ENCODE data around the gene PAF1.

The PAF1 gene

GRCh38 chr19:39399668-39400050, 8.8 kb upstream of the PAF1 start:
- TF ChIP-seq CSDC2 (CRISPR knock-in tag; IDR thresholded peaks at IDR 0.05) (no peak), ESRRG (CRISPR knock-in tag; IDR thresholded peaks at IDR 0.05) (no peak), GLIS3 (CRISPR knock-in tag; IDR thresholded peaks at IDR 0.05) (no peak), ZNF565 (CRISPR knock-in tag; conservative IDR thresholded peaks at IDR 0.05; ENCODE audit: low read depth) (no peak), ZFP30 (CRISPR knock-in tag; IDR thresholded peaks at IDR 0.05) (no peak), ZFP3 (CRISPR knock-in tag; IDR thresholded peaks at IDR 0.05) (no peak), OSR1 (CRISPR knock-in tag; IDR thresholded peaks at IDR 0.05) (no peak), ISL1 (CRISPR knock-in tag; IDR thresholded peaks at IDR 0.05) (no peak), SNAI2 (CRISPR knock-in tag; IDR thresholded peaks at IDR 0.05) (no peak), RARB (CRISPR knock-in tag; IDR thresholded peaks at IDR 0.05) (no peak), ARNTL (CRISPR knock-in tag; IDR thresholded peaks at IDR 0.05; ENCODE audit: borderline replicate concordance, low read depth) (no peak), POU6F1 (CRISPR knock-in tag; IDR thresholded peaks at IDR 0.05; ENCODE audit: borderline replicate concordance, low read depth) (no peak), TCF4 (CRISPR knock-in tag; IDR thresholded peaks at IDR 0.05; ENCODE audit: borderline replicate concordance) (no peak), PPARA (CRISPR knock-in tag; IDR thresholded peaks at IDR 0.05; ENCODE audit: borderline replicate concordance) (no peak), CSRNP3 (CRISPR knock-in tag; IDR thresholded peaks at IDR 0.05) (no peak), TSHZ2 (CRISPR knock-in tag; IDR thresholded peaks at IDR 0.05) (no peak), ZNF8 (CRISPR knock-in tag; IDR thresholded peaks at IDR 0.05) (no peak), PATZ1 (CRISPR knock-in tag; IDR thresholded peaks at IDR 0.05; ENCODE audit: borderline replicate concordance) (no peak)
- no peak for ATAC-seq

GRCh38 chr19:39398297-39398864, 7.5 kb upstream of the PAF1 start:
- TF ChIP-seq PPARA (CRISPR knock-in tag; IDR thresholded peaks at IDR 0.05; ENCODE audit: borderline replicate concordance): no peak
- TF ChIP-seq OSR1 (CRISPR knock-in tag; IDR thresholded peaks at IDR 0.05): no peak
- TF ChIP-seq GLIS3 (CRISPR knock-in tag; IDR thresholded peaks at IDR 0.05): no peak
- TF ChIP-seq TCF4 (CRISPR knock-in tag; IDR thresholded peaks at IDR 0.05; ENCODE audit: borderline replicate concordance): no peak
- no peak for TF ChIP-seq SNAI2 (CRISPR knock-in tag; IDR thresholded peaks at IDR 0.05)
- TF ChIP-seq RARB (CRISPR knock-in tag; IDR thresholded peaks at IDR 0.05): no peak
- TF ChIP-seq ZNF565 (CRISPR knock-in tag; conservative IDR thresholded peaks at IDR 0.05; ENCODE audit: low read depth): no peak
- no peak for TF ChIP-seq POU6F1 (CRISPR knock-in tag; IDR thresholded peaks at IDR 0.05; ENCODE audit: borderline replicate concordance, low read depth)
- TF ChIP-seq CSDC2 (CRISPR knock-in tag; IDR thresholded peaks at IDR 0.05): no peak
- no peak for TF ChIP-seq PATZ1 (CRISPR knock-in tag; IDR thresholded peaks at IDR 0.05; ENCODE audit: borderline replicate concordance)
- TF ChIP-seq BACH2 (CRISPR knock-in tag; IDR thresholded peaks at IDR 0.05; ENCODE audit: borderline replicate concordance): no peak
- TF ChIP-seq TOX (CRISPR knock-in tag; IDR thresholded peaks at IDR 0.05; ENCODE audit: borderline replicate concordance): no peak
- TF ChIP-seq CSRNP3 (CRISPR knock-in tag; IDR thresholded peaks at IDR 0.05): no peak
- TF ChIP-seq ZFP30 (CRISPR knock-in tag; IDR thresholded peaks at IDR 0.05): no peak
- TF ChIP-seq ISL1 (CRISPR knock-in tag; IDR thresholded peaks at IDR 0.05): no peak
- TF ChIP-seq ZC3H10 (CRISPR knock-in tag; IDR thresholded peaks at IDR 0.05): no peak
- ATAC-seq: no peak
